Fibroblast of villous mesenchyme (primary cell): ENCODE data around the gene CGB7. TPM values are rescaled to one million over a fixed set of nuclear protein-coding genes. Genes with fewer than 3 reads are reported as not detected.
A peak's percentile ranks its signal among the peaks of the same experiment; 100 is the strongest.
"Not testable (repeated sequence)": the region's sequence is repeated elsewhere in the genome, so short reads cannot be mapped to it uniquely, and the experiment has no call there.

Experiments
- DNase-seq: peaks from one replicate; pipeline ENCODE4 v3.0.0-alpha.2; 2010; ENCODE audit warnings: low read depth
- H3K4me3 ChIP-seq: 2 replicates; pipeline ENCODE4 v1.5.1; 2011; ENCODE audit warnings: low read depth, mild to moderate bottlenecking, low read length
- CTCF ChIP-seq: IDR thresholded peaks from 2 replicates; pipeline ENCODE4 v1.5.1; 2012; ENCODE audit warnings: low read depth, mild to moderate bottlenecking, low read length; ENCODE audit not compliant: insufficient read depth
- total RNA-seq: library from RNA; depleted of rRNA; stranded (reverse); fragments of >200 nt; gene quantifications from 2 replicates; pipeline ENCODE4 v1.2.3, GENCODE V29; 2012

CGB7 gene
- total RNA-seq, 1 donor, result under 0.01 TPM

- peak; percentile 38 for DNase-seq
- TF ChIP-seq CTCF, result peak; percentile 56
- peak overlapping the region; percentile 61 for H3K4me3 ChIP-seq
Measured at GRCh38 chr19:49056101-49056901, 1.2 kb downstream of the CGB7 start.

GRCh38 chr19:49050376-49051033 lies 7.0 kb downstream of the CGB7 start:
- not testable (repeated sequence) for H3K4me3 ChIP-seq
- DNase-seq, result peak; percentile 31

- not testable (repeated sequence) for DNase-seq, H3K4me3 ChIP-seq
Measured at GRCh38 chr19:49049834-49050233, 7.7 kb downstream of the CGB7 start.

- H3K4me3 ChIP-seq, DNase-seq: not testable (repeated sequence)
Measured at GRCh38 chr19:49049011-49049410, 8.5 kb downstream of the CGB7 start, which contains the start of gene CGB8. Gene CGB8, minus strand, starts transcription at chr19:49049111. Its CDS starts 372 bp downstream, at chr19:49048739.

- not testable (repeated sequence) for DNase-seq, H3K4me3 ChIP-seq
Measured at GRCh38 chr19:49043548-49043947, 14.0 kb downstream of the CGB7 start, which contains the start of gene CGB5. Gene CGB5, plus strand, starts transcription at chr19:49043848. Its CDS starts 362 bp downstream, at chr19:49044210.

- not testable (repeated sequence) for H3K4me3 ChIP-seq, DNase-seq
Measured at GRCh38 chr19:49042666-49043065, 14.9 kb downstream of the CGB7 start.

- no peak overlapping the region for H3K4me3 ChIP-seq
- DNase-seq, result no peak
- no peak for TF ChIP-seq CTCF
Measured at GRCh38 chr19:49042177-49042576, 15.4 kb downstream of the CGB7 start.

GRCh38 chr19:49039736-49040135 lies 17.8 kb downstream of the CGB7 start:
- not testable (repeated sequence) for H3K4me3 ChIP-seq, DNase-seq

- DNase-seq, result peak; percentile 67
- not testable (repeated sequence) for H3K4me3 ChIP-seq
Measured at GRCh38 chr19:49038557-49039276, 18.8 kb downstream of the CGB7 start.

- H3K4me3 ChIP-seq, DNase-seq: not testable (repeated sequence)
Measured at GRCh38 chr19:49038111-49038510, 19.4 kb downstream of the CGB7 start.

GRCh38 chr19:49036815-49037214 lies 20.7 kb downstream of the CGB7 start, which contains the start of gene CGB1:
Gene CGB1, minus strand, starts transcription at chr19:49036895. Its CDS starts 184 bp downstream, at chr19:49036711.
- H3K4me3 ChIP-seq, DNase-seq: not testable (repeated sequence)
- peak; percentile 48 for TF ChIP-seq CTCF
